Natural killer cell (primary cell): ENCODE results near the gene SF3B6. TPM values are rescaled to one million over a fixed set of nuclear protein-coding genes. Genes with fewer than 3 reads are reported as not detected.
A peak's percentile ranks its signal among the peaks of the same experiment; 100 is the strongest.

Experiments used
- ATAC-seq, 3 donors: fragments of 150-1000 bp in 2 of 3; fragments of 200-7000 bp in 1 of 3; cut with Tn5 transposase; 1 replicate in 1 of 3; 2 replicates in 2 of 3; pipeline ENCODE4 v1.10.0; 2021; ENCODE audit warnings: mild to moderate bottlenecking in 2 of 3, moderate library complexity in 2 of 3
- DNase-seq, 2 donors: peaks; one replicate each; pipeline versions ENCODE4 v3.0.0 to v3.0.0-alpha.2; 2013 to 2021; ENCODE audit warnings: mixed read lengths in 1 of 2
- H3K27ac ChIP-seq: one replicate; pipeline ENCODE4 v1.5.1; 2013; ENCODE audit warnings: mild to moderate bottlenecking, low read length
- H3K27me3 ChIP-seq: one replicate; pipeline ENCODE4 v1.6.1; 2013; ENCODE audit warnings: low read length; ENCODE audit not compliant: control insufficient read depth, insufficient read depth
- H3K36me3 ChIP-seq: one replicate; pipeline ENCODE4 v1.6.1; 2013; ENCODE audit warnings: low read length; ENCODE audit not compliant: control insufficient read depth, insufficient read depth
- H3K4me1 ChIP-seq: one replicate; pipeline ENCODE4 v1.6.1; 2013; ENCODE audit warnings: low read length; ENCODE audit not compliant: control insufficient read depth, insufficient read depth
- H3K4me3 ChIP-seq: one replicate; pipeline ENCODE4 v1.5.1; 2013; ENCODE audit warnings: low read length
- H3K9me3 ChIP-seq: one replicate; pipeline ENCODE4 v1.6.1; 2013; ENCODE audit warnings: low read length; ENCODE audit not compliant: control insufficient read depth, insufficient read depth
- H3K27ac Mint-ChIP-seq, 2 donors: one replicate each; pipeline ENCODE4 v1.8.0; 2022; ENCODE audit warnings: mild to moderate bottlenecking in 2 of 2, mixed read lengths in 2 of 2, moderate library complexity in 1 of 2
- H3K27me3 Mint-ChIP-seq, 2 donors: one replicate each; pipeline ENCODE4 v1.8.0; 2022; ENCODE audit warnings: low read depth in 2 of 2, mixed read lengths in 2 of 2
- H3K36me3 Mint-ChIP-seq: one replicate; pipeline ENCODE4 v1.8.0; 2022; ENCODE audit warnings: mixed read lengths
- H3K4me1 Mint-ChIP-seq, 2 donors: one replicate each; pipeline ENCODE4 v1.8.0; 2022; ENCODE audit warnings: mixed read lengths in 2 of 2
- H3K4me3 Mint-ChIP-seq: one replicate; pipeline ENCODE4 v1.8.0; 2022; ENCODE audit warnings: mild to moderate bottlenecking, moderate library complexity, mixed read lengths
- H3K9me3 Mint-ChIP-seq, 2 donors: one replicate each; pipeline ENCODE4 v1.8.0; 2022; ENCODE audit warnings: mixed read lengths in 2 of 2
- CTCF ChIP-seq: fragments of 200-600 bp; IDR thresholded peaks from one replicate; pipeline ENCODE4 v1.8.0; 2022; ENCODE audit warnings: antibody characterized with exemption
- WGBS: methylation state at CpG from one replicate; pipeline ENCODE4 v1.1.7; 2013; ENCODE audit warnings: missing lambda C conversion rate; ENCODE audit not compliant: insufficient coverage; 5-methylcytosine and 5-hydroxymethylcytosine counted together
- intact Hi-C: fragments of 100-400 bp; cut with micrococcal nuclease; formaldehyde crosslinking; loops from one replicate; pipeline ENCODE4 v1.14.2; 2022
- total RNA-seq, 4 donors: library from RNA; stranded (reverse); fragments of 120-200 nt in 1 of 4; gene quantifications; one replicate each; pipeline versions ENCODE4 v1.2.3 to v1.2.4, GENCODE V29; 2013 to 2022

SF3B6 gene
- total RNA-seq, 3 donors from 2014 or later (not counting 1 experiment from before 2014, with no cell fraction given) = 57.2 to 65.1 (median 57.4) TPM

- Mint-ChIP-seq H3K4me1 (peaks cover 24 to 28% of the 10 kb centered on the region in 2 donors), H3K27me3 (no peaks in the 10 kb centered on the region), H3K9me3 (no peaks in the 10 kb centered on the region), H3K36me3 (no peaks in the 10 kb centered on the region), H3K27ac (no peak within 1 kb of the TSS), H3K4me3 (no peak within 1 kb of the TSS)
- DNase-seq (peak; percentile 54 to 71), ATAC-seq (peak; percentile 14 to 46 (median 39))
- no peaks in the 10 kb centered on the region for H3K9me3 ChIP-seq
- no peaks in the 10 kb centered on the region for H3K36me3 ChIP-seq
- intact Hi-C loops = no loop called here
- H3K27ac ChIP-seq = no peak within 1 kb of the TSS
- H3K27me3 ChIP-seq = no peaks in the 10 kb centered on the region
- peaks cover 20% of the 10 kb centered on the region for H3K4me1 ChIP-seq
- H3K4me3 ChIP-seq = peak within 1 kb of the TSS; percentile 46
- no peak for TF ChIP-seq CTCF
- under 1% methylated on average over 52 of the region's 52 CpGs for WGBS
Measured at GRCh38 chr2:24049485-24050021, 26.6 kb downstream of the SF3B6 start, which contains the start of gene FKBP1B. Gene FKBP1B, plus strand, starts transcription at chr2:24049741. Its CDS starts 109 bp downstream, at chr2:24049850.

GRCh38 chr2:24048769-24049484, 27.2 kb downstream of the SF3B6 start:
- Histone ChIP-seq H3K36me3 (no peaks in the 10 kb centered on the region), H3K9me3 (no peaks in the 10 kb centered on the region), H3K27ac (no peak overlapping the region), H3K4me1 (peaks cover 20% of the 10 kb centered on the region), H3K4me3 (peak overlapping the region; percentile 32), H3K27me3 (no peaks in the 10 kb centered on the region)
- Mint-ChIP-seq H3K27me3 (no peaks in the 10 kb centered on the region), H3K4me3 (no peak overlapping the region), H3K4me1 (peaks cover 24 to 28% of the 10 kb centered on the region in 2 donors), H3K27ac (no peak overlapping the region), H3K9me3 (no peaks in the 10 kb centered on the region), H3K36me3 (no peaks in the 10 kb centered on the region)
- ATAC-seq = no peak
- no peak for TF ChIP-seq CTCF
- intact Hi-C loops = no loop called here
- peak in 1 of 2 donors; percentile 28 for DNase-seq
- WGBS = 21% methylated on average over 17 of the region's 23 CpGs

DNA sequence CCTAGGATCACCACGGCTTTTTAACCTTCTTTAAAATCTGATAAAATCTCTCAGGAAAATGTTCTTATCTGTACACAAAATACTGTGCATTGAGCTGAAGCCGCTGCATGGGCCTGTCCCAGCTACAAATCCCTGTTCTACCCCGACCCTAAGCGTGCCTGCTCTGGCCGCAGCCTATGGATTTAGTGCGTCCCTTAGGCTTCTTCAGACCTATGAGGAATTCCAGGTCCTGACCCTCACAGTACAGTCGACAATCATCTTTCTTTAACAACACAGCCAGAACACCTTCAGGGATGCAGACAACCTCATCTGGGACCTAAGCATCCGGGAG, 28.5 kb downstream of the SF3B6 start:
- no peak overlapping the region for H3K27ac ChIP-seq
- H3K4me3 ChIP-seq = no peak overlapping the region
- intact Hi-C loops = loop anchor here (1.0 kb wide), 3 partner anchors 29 to 120 kb away; partner anchors contain the start of genes ATAD2B, SF3B6 and UBXN2A
- no peaks in the 10 kb centered on the region for H3K36me3 ChIP-seq
- no peak for TF ChIP-seq CTCF
- Mint-ChIP-seq H3K4me3 (peak overlapping the region; percentile 99), H3K27me3 (no peaks in the 10 kb centered on the region), H3K4me1 (peaks cover 24 to 28% of the 10 kb centered on the region in 2 donors), H3K27ac (peak overlapping the region; percentile 93 to 94), H3K36me3 (no peaks in the 10 kb centered on the region), H3K9me3 (no peaks in the 10 kb centered on the region)
- H3K27me3 ChIP-seq = no peaks in the 10 kb centered on the region
- ATAC-seq (no peak), DNase-seq (no peak)
- H3K4me1 ChIP-seq = peaks cover 20% of the 10 kb centered on the region
- WGBS = 60% methylated on average over 8 of the region's 8 CpGs
- H3K9me3 ChIP-seq = no peaks in the 10 kb centered on the region
